GM21737 (cell line): ENCODE measurements around the gene ADARB1.
"Not testable (repeated sequence)": the region's sequence is repeated elsewhere in the genome, so short reads cannot be mapped to it uniquely, and the experiment has no call there.

Source experiments
- ATAC-seq: cut with Tn5 transposase; IDR thresholded peaks from one replicate; pipeline ENCODE4 v1.9.1; 2021; ENCODE audit warnings: mild to moderate bottlenecking, moderate library complexity; ENCODE audit not compliant: unreplicated experiment

The ADARB1 gene, protein sequence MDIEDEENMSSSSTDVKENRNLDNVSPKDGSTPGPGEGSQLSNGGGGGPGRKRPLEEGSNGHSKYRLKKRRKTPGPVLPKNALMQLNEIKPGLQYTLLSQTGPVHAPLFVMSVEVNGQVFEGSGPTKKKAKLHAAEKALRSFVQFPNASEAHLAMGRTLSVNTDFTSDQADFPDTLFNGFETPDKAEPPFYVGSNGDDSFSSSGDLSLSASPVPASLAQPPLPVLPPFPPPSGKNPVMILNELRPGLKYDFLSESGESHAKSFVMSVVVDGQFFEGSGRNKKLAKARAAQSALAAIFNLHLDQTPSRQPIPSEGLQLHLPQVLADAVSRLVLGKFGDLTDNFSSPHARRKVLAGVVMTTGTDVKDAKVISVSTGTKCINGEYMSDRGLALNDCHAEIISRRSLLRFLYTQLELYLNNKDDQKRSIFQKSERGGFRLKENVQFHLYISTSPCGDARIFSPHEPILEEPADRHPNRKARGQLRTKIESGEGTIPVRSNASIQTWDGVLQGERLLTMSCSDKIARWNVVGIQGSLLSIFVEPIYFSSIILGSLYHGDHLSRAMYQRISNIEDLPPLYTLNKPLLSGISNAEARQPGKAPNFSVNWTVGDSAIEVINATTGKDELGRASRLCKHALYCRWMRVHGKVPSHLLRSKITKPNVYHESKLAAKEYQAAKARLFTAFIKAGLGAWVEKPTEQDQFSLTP

DNA sequence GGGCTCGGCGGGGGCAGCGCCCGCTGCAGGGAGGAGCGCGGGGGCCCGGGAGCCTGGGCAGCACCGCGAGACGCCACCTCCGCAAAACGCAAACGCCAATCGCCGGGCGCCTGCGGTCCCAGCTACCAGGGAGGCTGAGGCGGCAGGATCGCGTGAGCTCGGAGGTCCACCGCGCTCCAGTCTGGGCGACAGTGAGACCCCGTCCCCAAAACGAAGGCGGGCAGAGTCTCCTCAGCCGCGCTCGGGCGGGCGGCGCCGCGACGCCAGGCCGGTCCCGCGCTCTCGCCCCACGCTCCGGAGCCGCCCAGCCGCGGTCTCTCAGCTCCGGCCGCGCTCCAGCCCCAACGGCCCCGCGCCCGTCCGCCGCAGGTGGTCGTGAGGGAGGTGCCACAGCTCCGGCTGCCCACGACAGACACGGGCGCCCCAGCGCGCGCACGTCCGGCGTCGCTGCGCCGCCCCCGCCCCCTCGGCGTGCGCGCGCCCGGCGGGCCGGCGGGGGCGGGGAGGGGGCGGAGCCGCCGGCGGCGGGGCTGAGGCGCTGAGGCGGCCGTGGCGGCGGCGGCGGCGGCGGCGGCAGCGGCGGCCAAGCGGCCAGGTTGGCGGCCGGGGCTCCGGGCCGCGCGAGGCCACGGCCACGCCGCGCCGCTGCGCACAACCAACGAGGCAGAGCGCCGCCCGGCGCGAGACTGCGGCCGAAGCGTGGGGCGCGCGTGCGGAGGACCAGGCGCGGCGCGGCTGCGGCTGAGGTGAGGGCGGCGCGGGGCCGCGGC is at the start of gene ADARB1:
Gene ADARB1 (plus strand): TSS at position 533 of the 770 bp plus-strand sequence. CDS start 97,077 bp downstream, outside the sequence.
- peak; percentile 73 for ATAC-seq

DNA sequence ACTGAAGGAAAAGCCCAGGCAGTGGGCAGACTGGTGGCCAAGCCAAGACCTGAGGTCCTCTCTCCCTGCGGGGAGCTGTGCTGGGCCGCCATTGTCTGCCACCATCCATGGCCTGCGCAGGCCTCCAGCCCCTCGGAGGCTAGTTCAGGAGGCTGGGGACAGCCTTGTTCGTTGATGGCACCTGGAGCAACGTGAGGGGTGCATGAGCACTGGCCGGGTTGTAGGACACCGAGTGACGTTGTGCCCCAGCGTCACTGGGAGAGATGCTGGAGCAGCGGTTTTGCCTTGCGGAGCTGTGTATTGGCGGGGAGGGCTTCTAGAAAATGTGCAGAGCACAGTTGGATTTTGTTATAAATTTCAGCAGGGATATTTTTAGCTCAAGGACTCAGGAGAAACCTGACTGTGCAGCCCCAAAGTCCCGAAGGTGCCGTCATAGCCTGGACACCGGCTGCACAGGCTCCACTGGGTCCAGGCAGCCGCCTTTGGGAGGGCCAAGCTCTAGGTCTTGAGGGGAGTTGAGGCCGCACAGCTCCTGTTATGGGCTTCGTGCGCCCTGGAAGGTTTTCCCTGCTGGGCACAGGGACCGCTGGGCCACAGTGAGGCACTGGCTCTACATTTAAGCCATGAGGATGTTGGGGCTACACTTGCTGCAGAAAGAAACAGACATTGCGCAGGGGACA is 48.2 kb upstream of the ADARB1 start:
- no peak for ATAC-seq

DNA sequence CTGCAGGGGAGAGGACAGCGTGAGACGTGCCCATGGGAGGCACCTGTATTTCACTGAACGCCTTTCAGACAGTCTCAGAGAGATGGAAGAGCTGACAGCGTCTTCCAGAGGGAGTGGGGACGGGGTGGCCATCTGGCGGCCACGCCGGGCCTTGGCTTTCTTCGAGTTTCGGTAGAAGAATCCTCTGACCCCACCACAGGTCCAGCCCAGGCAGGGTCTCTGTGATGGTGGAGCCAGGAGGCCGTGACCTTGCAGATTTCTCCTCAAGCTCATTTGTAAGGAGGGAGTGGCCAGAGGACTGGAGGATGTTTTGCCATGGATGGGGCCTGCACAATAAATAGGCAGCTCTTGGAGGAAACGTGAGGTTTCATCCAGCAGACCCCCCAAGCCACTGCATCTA is 47.6 kb upstream of the ADARB1 start:
- no peak for ATAC-seq

- ATAC-seq = no peak
These were observed 46.9 kb upstream of the ADARB1 start for GRCh38 chr21:45027241-45028196.

- ATAC-seq = not testable (repeated sequence)
These were observed 45.7 kb upstream of the ADARB1 start for GRCh38 chr21:45028645-45029044.

DNA sequence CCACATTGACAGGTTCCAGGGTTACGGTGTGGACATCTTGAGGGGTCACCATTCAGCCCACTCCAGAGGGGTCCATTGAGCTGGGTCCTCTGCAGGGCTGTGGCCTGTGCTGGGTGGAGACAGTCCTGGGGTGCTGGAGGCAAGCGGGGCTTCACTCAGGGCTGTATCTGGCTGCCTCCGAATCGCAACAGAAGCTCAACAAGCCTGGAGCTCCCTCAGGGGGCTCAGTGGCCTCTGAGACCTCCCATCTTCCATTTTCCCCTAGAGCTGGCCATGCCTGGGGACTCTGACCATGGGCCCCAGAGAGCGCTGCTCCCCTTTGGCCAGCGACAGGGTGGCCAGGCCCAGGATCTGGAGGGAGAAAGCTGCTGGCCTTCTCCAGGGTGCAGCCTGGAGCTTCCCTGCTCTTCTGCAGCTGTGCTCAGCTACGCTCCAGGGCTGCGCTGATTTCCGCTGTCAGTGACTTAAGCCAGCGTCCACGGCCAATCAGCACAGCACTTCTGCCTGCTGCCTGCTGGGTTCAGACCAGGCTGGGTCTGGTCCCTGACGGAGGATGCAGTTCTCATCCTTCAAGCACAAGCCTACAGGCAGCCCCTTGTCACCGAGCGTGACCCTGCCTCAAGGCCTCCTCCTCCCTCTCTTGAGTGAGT is 45.0 kb upstream of the ADARB1 start:
- ATAC-seq = no peak

DNA sequence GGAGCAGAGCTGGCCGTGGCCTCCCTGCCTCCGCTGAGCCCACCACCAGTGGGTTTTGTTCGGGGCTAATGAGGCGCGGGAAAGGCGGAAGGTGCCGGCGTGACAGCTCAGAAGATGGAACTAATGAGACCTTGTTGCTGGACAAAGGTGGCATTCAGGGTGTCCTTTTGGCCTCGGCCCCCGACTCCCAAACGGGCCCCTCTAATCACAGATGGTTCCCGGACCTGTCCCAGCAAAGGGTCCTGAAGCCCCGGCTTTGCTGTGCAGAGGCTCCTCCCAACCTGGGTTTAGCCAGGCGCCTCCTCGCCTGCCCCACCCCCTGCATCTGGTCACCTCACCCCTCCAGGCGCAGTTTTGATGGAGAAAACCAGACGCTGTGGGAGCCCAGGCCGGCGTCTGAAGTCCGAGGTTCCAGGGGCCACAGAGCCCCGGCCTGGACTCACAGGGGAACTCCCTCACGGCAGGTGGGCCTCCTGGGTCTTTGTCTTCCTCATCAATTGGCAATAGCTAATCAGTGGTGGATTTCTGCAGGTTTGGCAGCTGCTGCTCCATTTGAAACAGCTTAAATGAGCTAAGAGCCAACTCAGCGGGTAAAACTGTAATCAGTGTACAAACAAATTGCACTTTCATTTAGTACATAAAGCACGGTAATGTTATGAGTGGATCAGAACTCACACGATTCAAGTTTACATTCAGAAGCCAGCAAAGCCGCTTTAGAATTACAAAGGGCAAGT is 44.3 kb upstream of the ADARB1 start:
- ATAC-seq = no peak

GRCh38 chr21:45030682-45031570 is 43.5 kb upstream of the ADARB1 start:
- no peak for ATAC-seq

GRCh38 chr21:45031571-45032191 is 42.7 kb upstream of the ADARB1 start:
- ATAC-seq = no peak

DNA sequence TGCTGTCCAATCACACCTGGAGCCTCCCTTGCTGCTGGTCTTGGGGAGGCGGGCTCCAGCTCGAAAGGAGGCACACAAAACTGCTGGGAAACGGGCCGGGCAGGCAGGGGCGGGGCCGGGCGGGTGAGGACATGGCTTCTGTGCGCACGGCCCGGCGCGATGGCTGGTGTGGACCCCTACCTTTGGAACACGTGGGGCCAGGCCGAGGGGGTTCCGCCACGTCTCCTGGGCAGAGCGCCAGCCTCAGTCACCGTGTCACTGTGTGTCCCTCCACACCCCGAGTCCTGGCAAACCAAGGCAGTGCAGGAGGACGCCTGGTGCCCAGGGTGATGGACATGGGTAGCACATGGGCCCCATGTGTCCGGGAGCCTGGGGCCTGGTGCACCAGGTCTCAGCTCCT is 42.0 kb upstream of the ADARB1 start:
- ATAC-seq = no peak

DNA sequence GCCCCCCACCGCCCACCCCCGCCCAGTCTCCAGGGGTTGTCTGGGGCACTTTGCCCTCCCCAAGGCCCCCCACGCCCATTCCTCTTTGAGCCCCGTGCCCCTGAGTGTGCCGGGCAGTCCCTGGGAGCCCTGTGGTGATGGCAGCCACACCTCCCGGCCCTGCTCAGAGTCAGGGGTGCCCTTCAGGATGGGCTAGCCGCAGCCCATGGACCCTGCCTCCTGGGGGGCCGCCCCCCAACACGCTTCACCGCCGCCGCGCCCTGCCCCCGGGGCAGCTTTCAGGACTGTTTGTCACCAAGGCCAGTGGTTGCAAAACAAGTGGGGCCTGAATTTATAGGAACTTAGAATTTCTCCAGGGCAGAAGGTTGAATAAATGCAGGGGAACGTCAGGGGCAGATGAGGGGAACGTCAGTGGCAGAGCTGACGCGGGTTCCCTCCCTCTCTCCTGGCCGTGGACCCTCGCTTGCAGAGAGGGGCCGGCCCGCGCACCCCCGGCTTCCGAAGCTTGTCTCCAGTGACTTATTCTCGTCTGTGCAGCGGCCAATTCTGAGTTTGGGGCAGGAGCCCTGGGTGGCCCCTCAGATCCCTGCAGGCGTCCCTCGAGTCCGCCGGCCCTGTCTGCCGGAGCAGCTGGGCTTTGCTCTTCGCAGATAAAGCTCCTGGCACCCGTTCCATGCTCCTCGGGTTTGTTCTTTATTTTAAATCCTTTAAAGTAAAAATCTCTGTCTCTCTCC is 41.2 kb upstream of the ADARB1 start:
- no peak for ATAC-seq

- no peak for ATAC-seq
These were observed 40.4 kb upstream of the ADARB1 start for GRCh38 chr21:45033791-45034555.

GRCh38 chr21:45034556-45035476 is 39.6 kb upstream of the ADARB1 start:
- ATAC-seq = no peak

DNA sequence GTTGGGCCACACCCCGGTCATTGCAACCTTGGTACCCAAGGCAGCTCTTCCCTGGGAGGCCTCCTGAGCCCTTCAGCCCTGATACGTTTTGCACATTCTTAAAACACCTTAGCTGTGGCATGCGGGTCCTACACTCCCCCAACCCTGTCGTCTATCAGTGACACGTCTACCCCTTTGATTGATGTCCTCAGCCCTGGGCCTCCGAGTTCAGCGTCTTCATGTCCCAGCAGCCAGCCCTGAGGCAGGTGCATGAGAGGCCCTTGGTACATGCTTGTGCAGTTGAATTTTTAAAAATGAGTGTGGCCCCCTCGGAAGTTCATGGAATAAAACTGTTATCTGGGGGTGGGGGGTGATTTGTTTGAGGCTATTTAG is 38.9 kb upstream of the ADARB1 start:
- ATAC-seq = no peak

DNA sequence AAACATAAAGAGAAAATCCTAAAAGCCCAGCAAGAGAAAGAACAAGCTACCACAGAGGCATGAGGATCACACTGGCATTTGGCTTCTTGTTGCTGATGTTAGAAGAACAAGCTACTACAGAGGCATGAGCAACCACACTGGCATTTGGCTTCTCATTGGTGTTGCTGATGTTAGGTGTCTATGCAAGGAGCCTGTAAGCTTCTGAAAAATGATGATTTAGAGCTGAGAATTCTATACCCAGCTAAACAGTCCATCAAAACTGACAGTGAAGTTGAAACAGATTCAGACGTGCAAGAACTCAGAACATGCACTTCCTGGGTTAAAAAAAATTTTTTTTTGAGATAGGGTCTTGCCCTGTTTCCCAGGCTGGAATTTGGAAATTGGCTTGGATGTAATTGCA is 37.8 kb upstream of the ADARB1 start:
- ATAC-seq = no peak
